Ectodermal cell (in vitro differentiated cells): ENCODE measurements around the gene ACTN2.
A peak's percentile ranks its signal among the peaks of the same experiment; 100 is the strongest.

ENCODE experiments used
- H3K27ac ChIP-seq: 2 replicates; pipeline ENCODE4 v1.7.0; 2013; ENCODE audit warnings: mild to moderate bottlenecking, low read depth, low read length; ENCODE audit not compliant: insufficient read depth, poor library complexity, severe bottlenecking
- H3K27me3 ChIP-seq: 2 replicates; pipeline ENCODE4 v1.7.0; 2013; ENCODE audit warnings: mild to moderate bottlenecking, low read length; ENCODE audit not compliant: insufficient read depth, control insufficient read depth, poor library complexity, severe bottlenecking
- H3K36me3 ChIP-seq: one replicate; pipeline ENCODE4 v1.7.0; 2013; ENCODE audit warnings: low read length; ENCODE audit not compliant: control insufficient read depth, insufficient read depth
- H3K4me1 ChIP-seq: one replicate; pipeline ENCODE4 v1.7.0; 2013; ENCODE audit warnings: low read length; ENCODE audit not compliant: control insufficient read depth, insufficient read depth
- H3K4me3 ChIP-seq: 2 replicates; pipeline ENCODE4 v1.7.0; 2013; ENCODE audit warnings: low read depth, low read length, control low read depth; ENCODE audit not compliant: insufficient read depth
- H3K9me3 ChIP-seq: 2 replicates; pipeline ENCODE4 v1.7.0; 2013; ENCODE audit warnings: mild to moderate bottlenecking, low read length, moderate library complexity; ENCODE audit not compliant: control insufficient read depth
- WGBS, 2 experiments: methylation state at CpG; one replicate each; pipeline ENCODE4 v1.1.7; 2013; ENCODE audit warnings: missing lambda C conversion rate in 2 of 2; 5-methylcytosine and 5-hydroxymethylcytosine counted together

Gene ACTN2

GRCh38 chr1:236762410-236762809, 76.1 kb downstream of the ACTN2 start:
- 92 to 93% methylated on average over 15 of the region's 15 CpGs for WGBS, 2 experiments
- Histone ChIP-seq H3K36me3 (no peaks in the 10 kb centered on the region), H3K4me3 (no peak overlapping the region), H3K27ac (no peak overlapping the region), H3K4me1 (no peaks in the 10 kb centered on the region), H3K9me3 (no peaks in the 10 kb centered on the region), H3K27me3 (no peaks in the 10 kb centered on the region)

GRCh38 chr1:236765831-236766230, 79.5 kb downstream of the ACTN2 start:
- WGBS, 2 experiments = 84 to 89% methylated on average over 6 of the region's 6 CpGs
- no peaks in the 10 kb centered on the region for H3K36me3 ChIP-seq
- no peak overlapping the region for H3K4me3 ChIP-seq
- no peaks in the 10 kb centered on the region for H3K4me1 ChIP-seq
- no peaks in the 10 kb centered on the region for H3K9me3 ChIP-seq
- no peak overlapping the region for H3K27ac ChIP-seq
- H3K27me3 ChIP-seq = no peaks in the 10 kb centered on the region

GRCh38 chr1:236766506-236766905, 80.2 kb downstream of the ACTN2 start:
- 92 to 93% methylated on average over 3 of the region's 3 CpGs for WGBS, 2 experiments
- H3K27me3 ChIP-seq = no peaks in the 10 kb centered on the region
- no peak overlapping the region for H3K4me3 ChIP-seq
- no peak overlapping the region for H3K27ac ChIP-seq
- H3K4me1 ChIP-seq = no peaks in the 10 kb centered on the region
- H3K36me3 ChIP-seq = no peaks in the 10 kb centered on the region
- no peaks in the 10 kb centered on the region for H3K9me3 ChIP-seq

GRCh38 chr1:236767276-236767675, 81.0 kb downstream of the ACTN2 start:
- H3K36me3 ChIP-seq = no peaks in the 10 kb centered on the region
- H3K27me3 ChIP-seq = no peaks in the 10 kb centered on the region
- no peak overlapping the region for H3K4me3 ChIP-seq
- WGBS, 2 experiments = 90 to 95% methylated on average over 5 to 6 of the region's 6 CpGs
- no peaks in the 10 kb centered on the region for H3K4me1 ChIP-seq
- H3K27ac ChIP-seq = no peak overlapping the region
- H3K9me3 ChIP-seq = no peaks in the 10 kb centered on the region

- Histone ChIP-seq H3K36me3 (no peaks in the 10 kb centered on the region), H3K27me3 (no peaks in the 10 kb centered on the region), H3K4me1 (no peaks in the 10 kb centered on the region), H3K9me3 (no peaks in the 10 kb centered on the region), H3K27ac (no peak overlapping the region), H3K4me3 (no peak overlapping the region)
Measured at GRCh38 chr1:236768601-236769000, 82.3 kb downstream of the ACTN2 start.

- Histone ChIP-seq H3K27me3 (no peaks in the 10 kb centered on the region), H3K36me3 (no peaks in the 10 kb centered on the region), H3K4me1 (no peaks in the 10 kb centered on the region), H3K4me3 (no peak overlapping the region), H3K9me3 (no peaks in the 10 kb centered on the region), H3K27ac (no peak overlapping the region)
- WGBS, 2 experiments = 92 to 93% methylated on average over 3 of the region's 3 CpGs
Measured at GRCh38 chr1:236773919-236774318, 87.6 kb downstream of the ACTN2 start.

GRCh38 chr1:236774926-236775325, 88.6 kb downstream of the ACTN2 start:
- Histone ChIP-seq H3K4me3 (no peak overlapping the region), H3K27ac (no peak overlapping the region), H3K9me3 (no peaks in the 10 kb centered on the region), H3K27me3 (no peaks in the 10 kb centered on the region), H3K36me3 (no peaks in the 10 kb centered on the region), H3K4me1 (no peaks in the 10 kb centered on the region)
- WGBS, 2 experiments = 63 to 73% methylated on average over 3 of the region's 3 CpGs

- Histone ChIP-seq H3K36me3 (no peaks in the 10 kb centered on the region), H3K27ac (no peak overlapping the region), H3K27me3 (no peaks in the 10 kb centered on the region), H3K4me3 (no peak overlapping the region), H3K4me1 (no peaks in the 10 kb centered on the region), H3K9me3 (no peaks in the 10 kb centered on the region)
- 94% methylated on average over 2 of the region's 2 CpGs for WGBS, 2 experiments
Measured at GRCh38 chr1:236779312-236779711, 93.0 kb downstream of the ACTN2 start.

GRCh38 chr1:236785477-236785876, 99.2 kb downstream of the ACTN2 start:
- no peaks in the 10 kb centered on the region for H3K36me3 ChIP-seq
- WGBS, 2 experiments = 88 to 92% methylated on average over 2 of the region's 2 CpGs
- H3K4me1 ChIP-seq = no peaks in the 10 kb centered on the region
- H3K9me3 ChIP-seq = no peaks in the 10 kb centered on the region
- H3K27me3 ChIP-seq = no peaks in the 10 kb centered on the region
- no peak overlapping the region for H3K4me3 ChIP-seq
- no peak overlapping the region for H3K27ac ChIP-seq

- WGBS, 2 experiments = 93 to 94% methylated on average over 16 of the region's 16 CpGs
- Histone ChIP-seq H3K9me3 (no peaks in the 10 kb centered on the region), H3K27me3 (no peaks in the 10 kb centered on the region), H3K4me1 (no peaks in the 10 kb centered on the region), H3K36me3 (no peaks in the 10 kb centered on the region), H3K27ac (no peak overlapping the region), H3K4me3 (no peak overlapping the region)
Measured at GRCh38 chr1:236786453-236786852, 100.2 kb downstream of the ACTN2 start.

- 24 to 36% methylated on average over 7 to 9 of the region's 11 CpGs for WGBS, 2 experiments
Measured at GRCh38 chr1:236794585-236795034, 108.3 kb downstream of the ACTN2 start.

More at GRCh38 chr1:236794585-236795034, 108.3 kb downstream of the ACTN2 start:
- H3K27me3 ChIP-seq = peaks cover 14% of the 10 kb centered on the region
- no peaks in the 10 kb centered on the region for H3K36me3 ChIP-seq
- no peak overlapping the region for H3K27ac ChIP-seq
- no peaks in the 10 kb centered on the region for H3K4me1 ChIP-seq
- H3K4me3 ChIP-seq = peak overlapping the region; percentile 89
- no peaks in the 10 kb centered on the region for H3K9me3 ChIP-seq
